Stimulated activated CD8-positive, alpha-beta memory T cell treated with anti-CD3 and anti-CD28 coated beads, Interleukin-2, amount 100 ng/mL, for 48 hours (primary cell): ENCODE data around the gene FAM219A.
"Not testable (repeated sequence)": the region's sequence is repeated elsewhere in the genome, so short reads cannot be mapped to it uniquely, and the experiment has no call there.

Experiments used
- DNase-seq, 2 donors: peaks; one replicate each; pipeline ENCODE4 v3.0.0-alpha.2; 2020; ENCODE audit warnings: low read depth in 2 of 2

FAM219A gene

GRCh38 chr9:34484678-34485077, 26.3 kb upstream of the FAM219A start:
- DNase-seq = no peak

GRCh38 chr9:34482746-34483145, 24.4 kb upstream of the FAM219A start:
- DNase-seq = not testable (repeated sequence)

- DNase-seq = not testable (repeated sequence)
Measured at GRCh38 chr9:34481620-34482019, 23.2 kb upstream of the FAM219A start.

- DNase-seq = no peak
Measured at GRCh38 chr9:34479431-34479866, 21.1 kb upstream of the FAM219A start.

GRCh38 chr9:34477541-34477940, 19.2 kb upstream of the FAM219A start:
- no peak for DNase-seq

- no peak for DNase-seq
Measured at GRCh38 chr9:34475097-34475496, 16.7 kb upstream of the FAM219A start.

- DNase-seq = no peak
Measured at GRCh38 chr9:34465468-34465867, 7.1 kb upstream of the FAM219A start.

- no peak for DNase-seq
Measured at GRCh38 chr9:34464571-34464970, 6.2 kb upstream of the FAM219A start.

GRCh38 chr9:34463901-34464232, 5.5 kb upstream of the FAM219A start:
- DNase-seq = no peak

- DNase-seq = peak; percentile 17 to 72
Measured at GRCh38 chr9:34463098-34463900, 4.9 kb upstream of the FAM219A start.

- DNase-seq = no peak
Measured at GRCh38 chr9:34459941-34460340, 1.6 kb upstream of the FAM219A start.

GRCh38 chr9:34459356-34459755, 986 bp upstream of the FAM219A start:
- DNase-seq = no peak

GRCh38 chr9:34458959-34459340, 580 bp upstream of the FAM219A start:
- DNase-seq = no peak

GRCh38 chr9:34457266-34458012, 931 bp downstream of the FAM219A start:
- DNase-seq = no peak

- DNase-seq = no peak
Measured at GRCh38 chr9:34456746-34457145, 1.6 kb downstream of the FAM219A start.

- DNase-seq = no peak
Measured at GRCh38 chr9:34456151-34456550, 2.2 kb downstream of the FAM219A start.

- DNase-seq = peak in 1 of 2 donors; percentile 27
Measured at GRCh38 chr9:34454571-34455065, 3.8 kb downstream of the FAM219A start.

GRCh38 chr9:34452568-34452967, 5.8 kb downstream of the FAM219A start:
- no peak for DNase-seq

GRCh38 chr9:34451545-34451944, 6.8 kb downstream of the FAM219A start:
- DNase-seq = peak in 1 of 2 donors; percentile 23

- DNase-seq = no peak
Measured at GRCh38 chr9:34451135-34451534, 7.2 kb downstream of the FAM219A start.

GRCh38 chr9:34450644-34451043, 7.7 kb downstream of the FAM219A start:
- DNase-seq = no peak

- no peak for DNase-seq
Measured at GRCh38 chr9:34446951-34447350, 11.4 kb downstream of the FAM219A start.

GRCh38 chr9:34446468-34446891, 11.9 kb downstream of the FAM219A start:
- no peak for DNase-seq
